MM.1S (cell line): ENCODE measurements around the gene DHRS2.

Experiments
- EZH2 ChIP-seq: fragments of 300-600 bp; sonication (generic); optimal IDR thresholded peaks from 2 replicates; pipeline ENCODE3; 2017; ENCODE audit warnings: low read depth, mild to moderate bottlenecking, antibody characterized with exemption, low read length, mixed read lengths
- EZH2phosphoT487 ChIP-seq: fragments of 300-600 bp; sonication (generic); IDR thresholded peaks from 2 replicates; pipeline ENCODE4 v1.6.1; 2018; ENCODE audit warnings: antibody characterized with exemption, low read length
- TF ChIP-seq, protein P1 (sequence below): fragments of 300-600 bp; sonication (generic); IDR thresholded peaks from 2 replicates; pipeline ENCODE4 v1.5.1; 2016; ENCODE audit warnings: antibody characterized with exemption, low read length, mixed read lengths

DNA sequence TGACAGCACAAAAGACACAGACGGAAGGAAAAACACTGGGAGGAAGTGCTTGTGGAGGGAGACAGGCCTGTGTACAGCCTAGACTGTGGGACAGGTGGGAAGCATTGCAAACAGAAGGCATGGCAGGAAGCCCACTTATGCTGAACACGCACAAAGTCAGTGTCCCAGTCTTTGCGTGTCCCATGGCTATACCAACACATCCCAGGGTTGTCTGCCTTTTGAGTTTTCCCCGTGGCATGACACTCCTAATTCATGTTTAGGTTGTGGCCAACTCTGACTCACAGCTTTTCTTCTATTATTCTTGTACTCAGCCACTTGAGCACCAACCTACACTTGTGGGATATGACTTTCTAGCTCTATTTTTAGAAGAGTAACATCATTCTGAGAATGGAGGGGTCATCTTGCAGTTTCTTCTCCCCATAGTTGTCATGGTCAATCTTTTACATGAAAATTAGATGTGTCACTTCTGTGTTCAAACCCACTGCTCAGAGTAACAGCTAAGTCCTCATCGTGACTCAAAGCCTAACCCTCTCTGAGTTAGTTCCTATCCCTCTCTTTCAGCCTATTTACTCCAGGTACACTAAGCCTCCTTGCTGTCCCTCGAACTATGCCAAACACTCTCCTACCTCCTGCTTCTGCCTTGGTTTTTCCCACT, 30.1 kb upstream of the DHRS2 start:
- TF ChIP-seq, protein P1, sequence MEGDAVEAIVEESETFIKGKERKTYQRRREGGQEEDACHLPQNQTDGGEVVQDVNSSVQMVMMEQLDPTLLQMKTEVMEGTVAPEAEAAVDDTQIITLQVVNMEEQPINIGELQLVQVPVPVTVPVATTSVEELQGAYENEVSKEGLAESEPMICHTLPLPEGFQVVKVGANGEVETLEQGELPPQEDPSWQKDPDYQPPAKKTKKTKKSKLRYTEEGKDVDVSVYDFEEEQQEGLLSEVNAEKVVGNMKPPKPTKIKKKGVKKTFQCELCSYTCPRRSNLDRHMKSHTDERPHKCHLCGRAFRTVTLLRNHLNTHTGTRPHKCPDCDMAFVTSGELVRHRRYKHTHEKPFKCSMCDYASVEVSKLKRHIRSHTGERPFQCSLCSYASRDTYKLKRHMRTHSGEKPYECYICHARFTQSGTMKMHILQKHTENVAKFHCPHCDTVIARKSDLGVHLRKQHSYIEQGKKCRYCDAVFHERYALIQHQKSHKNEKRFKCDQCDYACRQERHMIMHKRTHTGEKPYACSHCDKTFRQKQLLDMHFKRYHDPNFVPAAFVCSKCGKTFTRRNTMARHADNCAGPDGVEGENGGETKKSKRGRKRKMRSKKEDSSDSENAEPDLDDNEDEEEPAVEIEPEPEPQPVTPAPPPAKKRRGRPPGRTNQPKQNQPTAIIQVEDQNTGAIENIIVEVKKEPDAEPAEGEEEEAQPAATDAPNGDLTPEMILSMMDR: no peak
- TF ChIP-seq EZH2phosphoT487 (no peak), EZH2 (no peak)
